Measurements from ENCODE around the gene AP4B1.

The AP4B1 gene

GRCh38 chr1:113905435-113905861 is 849 bp upstream of the AP4B1 start:
- in situ Hi-C loops (cut with HindIII; ENCODE audit: low pct_ligation_motif_present, low sequenced_read_pairs), result no loop called here
- Histone ChIP-seq H3K27me3 (replicated peaks) (no peaks in the 10 kb centered on the region), H3K4me3 (ENCODE audit: low read depth, low read length) (peak overlapping the region; percentile 95), H3K27ac (peak overlapping the region; percentile 50), H3K36me3 (replicated peaks) (peaks cover 2% of the 10 kb centered on the region)
- no peak for TF ChIP-seq CTCF (IDR thresholded peaks at IDR 0.05; ENCODE audit: low read depth, low read length, missing control alignments)
- no peak for DNase-seq

- DNase-seq, result no peak
- Histone ChIP-seq H3K4me3 (ENCODE audit: low read depth, low read length) (peak overlapping the region; percentile 95), H3K36me3 (replicated peaks) (peaks cover 9% of the 10 kb centered on the region), H3K27me3 (replicated peaks) (no peaks in the 10 kb centered on the region), H3K27ac (peak overlapping the region; percentile 78)
- in situ Hi-C loops (cut with HindIII; ENCODE audit: low pct_ligation_motif_present, low sequenced_read_pairs), result no loop called here
- no peak for TF ChIP-seq CTCF (IDR thresholded peaks at IDR 0.05; ENCODE audit: low read depth, low read length, missing control alignments)
Observed at GRCh38 chr1:113904293-113904673, 316 bp downstream of the AP4B1 start.

- no peak for DNase-seq
- no peak for TF ChIP-seq CTCF (IDR thresholded peaks at IDR 0.05; ENCODE audit: low read depth, low read length, missing control alignments)
- Histone ChIP-seq H3K4me3 (ENCODE audit: low read depth, low read length) (peak overlapping the region; percentile 95), H3K27me3 (replicated peaks) (no peaks in the 10 kb centered on the region), H3K27ac (peak overlapping the region; percentile 78), H3K36me3 (replicated peaks) (peaks cover 10% of the 10 kb centered on the region)
- in situ Hi-C loops (cut with HindIII; ENCODE audit: low pct_ligation_motif_present, low sequenced_read_pairs), result no loop called here
Observed at GRCh38 chr1:113903501-113904292, 902 bp downstream of the AP4B1 start.

- peaks cover 21% of the 10 kb centered on the region for H3K36me3 ChIP-seq (replicated peaks)
- in situ Hi-C loops (cut with HindIII; ENCODE audit: low pct_ligation_motif_present, low sequenced_read_pairs), result no loop called here
Observed at GRCh38 chr1:113901191-113901590, 3.4 kb downstream of the AP4B1 start.

GRCh38 chr1:113899111-113899510 is 5.5 kb downstream of the AP4B1 start:
- H3K27ac ChIP-seq, result no peak overlapping the region
- H3K36me3 ChIP-seq (replicated peaks), result peaks cover 37% of the 10 kb centered on the region
- H3K27me3 ChIP-seq (replicated peaks), result no peaks in the 10 kb centered on the region
- in situ Hi-C loops (cut with HindIII; ENCODE audit: low pct_ligation_motif_present, low sequenced_read_pairs), result no loop called here
- no peak for TF ChIP-seq CTCF (IDR thresholded peaks at IDR 0.05; ENCODE audit: low read depth, low read length, missing control alignments)
- H3K4me3 ChIP-seq (ENCODE audit: low read depth, low read length), result no peak overlapping the region
- no peak for DNase-seq

More at GRCh38 chr1:113901191-113901590, 3.4 kb downstream of the AP4B1 start:
- H3K27ac ChIP-seq, result no peak overlapping the region
- H3K27me3 ChIP-seq (replicated peaks), result no peaks in the 10 kb centered on the region
- DNase-seq, result no peak
- no peak overlapping the region for H3K4me3 ChIP-seq (ENCODE audit: low read depth, low read length)
- TF ChIP-seq CTCF (IDR thresholded peaks at IDR 0.05; ENCODE audit: low read depth, low read length, missing control alignments), result no peak

Measured in brain microvascular endothelial cell (primary cell).